Effector CD8-positive, alpha-beta T cell (primary cell): ENCODE measurements around the gene MYO1E.
"Not testable (repeated sequence)": the region's sequence is repeated elsewhere in the genome, so short reads cannot be mapped to it uniquely, and the experiment has no call there.

Experiments used
- DNase-seq: peaks from one replicate; lab custom pipeline; 2025; lab: John Stamatoyannopoulos, UW

Gene MYO1E

DNA sequence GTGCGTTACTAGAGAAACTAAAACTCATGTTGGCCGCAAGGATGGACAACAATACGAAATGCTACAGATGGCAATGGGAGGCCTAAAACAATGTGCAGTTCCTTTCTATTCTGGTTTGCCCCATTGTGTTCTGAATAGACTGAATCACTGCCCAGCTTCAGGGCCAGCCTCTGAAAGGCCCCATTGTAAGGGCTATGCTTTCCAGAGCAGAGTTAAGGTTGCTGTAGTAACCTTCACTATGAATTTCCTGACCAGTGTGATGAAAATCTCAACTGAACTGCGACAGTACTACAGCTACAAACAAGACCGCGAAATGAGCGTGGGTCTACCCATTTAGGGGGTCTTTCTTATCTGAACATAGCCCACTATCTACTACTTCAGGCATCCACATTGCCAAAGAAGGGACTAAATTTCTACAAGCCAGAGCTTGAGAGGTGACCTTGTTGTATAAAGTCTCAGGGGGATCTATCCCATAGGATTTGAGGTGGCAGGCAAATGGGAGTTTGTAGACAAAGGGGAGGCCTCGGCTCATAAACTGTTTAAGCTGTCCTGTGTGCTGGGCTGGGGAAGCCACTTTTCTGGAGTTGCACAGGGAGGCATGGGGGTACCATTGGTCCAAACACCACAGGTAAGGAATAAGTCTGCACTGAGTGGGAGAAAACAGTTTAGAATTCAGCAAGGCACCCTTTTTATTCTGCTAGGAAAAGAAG is 80.1 kb downstream of the MYO1E start:
- DNase-seq, result no peak

GRCh38 chr15:59291213-59291549 is 81.5 kb downstream of the MYO1E start:
- no peak for DNase-seq

GRCh38 chr15:59290295-59291212 is 82.1 kb downstream of the MYO1E start:
- DNase-seq, result no peak

GRCh38 chr15:59289574-59289973 is 83.1 kb downstream of the MYO1E start:
- no peak for DNase-seq

DNA sequence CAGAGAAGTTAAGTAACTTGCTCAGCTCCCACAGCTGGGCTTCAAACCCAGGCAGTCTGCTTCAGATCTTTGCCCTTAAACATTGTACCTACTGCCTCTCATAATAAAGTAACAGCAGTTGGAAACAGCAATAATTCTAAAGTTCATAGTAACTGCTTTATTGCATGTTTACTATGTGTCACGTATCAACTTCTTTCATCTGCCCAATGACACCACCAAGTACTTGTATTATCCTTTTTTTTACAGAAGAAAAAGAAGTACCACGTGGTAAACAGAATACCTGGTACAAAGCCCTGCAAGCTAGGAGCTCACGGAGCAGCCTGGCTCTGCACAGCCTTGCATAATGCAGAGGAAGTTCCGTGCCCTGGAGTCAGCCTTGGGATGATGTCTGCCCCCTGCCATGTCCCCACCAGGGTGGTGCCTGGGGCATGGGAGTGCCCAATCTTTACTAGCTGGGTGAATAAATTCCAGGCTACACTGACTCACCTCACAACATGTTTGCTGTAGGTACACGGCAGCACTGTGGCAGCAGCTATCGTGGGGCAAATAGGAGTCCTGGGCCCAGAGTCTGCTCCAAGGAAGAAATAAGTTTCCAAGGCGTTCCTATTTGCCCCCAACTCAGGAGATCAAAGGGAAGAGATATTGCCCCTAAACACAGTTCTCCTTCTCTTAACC is 88.8 kb downstream of the MYO1E start:
- no peak for DNase-seq

GRCh38 chr15:59282515-59283337 is 89.9 kb downstream of the MYO1E start:
- DNase-seq, result no peak

DNA sequence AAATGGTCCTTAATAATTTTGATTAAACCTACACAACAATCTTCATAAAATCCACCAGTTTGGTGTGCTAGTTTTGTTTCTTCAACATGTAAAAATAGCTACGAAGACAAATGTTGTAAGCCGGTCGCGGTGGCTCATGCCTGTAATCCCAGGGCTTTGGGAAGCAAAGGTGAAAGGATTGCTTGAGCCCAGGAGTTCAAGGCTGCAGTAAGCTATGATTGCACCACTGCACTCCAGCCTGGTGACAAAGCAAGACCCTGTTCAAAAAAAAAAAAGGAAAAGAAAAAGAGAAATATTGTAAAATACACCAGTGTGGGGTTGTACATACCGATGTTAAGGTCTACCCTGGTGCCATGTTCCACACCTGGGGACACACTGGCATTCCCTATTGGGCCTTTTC is 91.0 kb downstream of the MYO1E start:
- no peak for DNase-seq

GRCh38 chr15:59280855-59281254 is 91.8 kb downstream of the MYO1E start:
- no peak for DNase-seq

DNA sequence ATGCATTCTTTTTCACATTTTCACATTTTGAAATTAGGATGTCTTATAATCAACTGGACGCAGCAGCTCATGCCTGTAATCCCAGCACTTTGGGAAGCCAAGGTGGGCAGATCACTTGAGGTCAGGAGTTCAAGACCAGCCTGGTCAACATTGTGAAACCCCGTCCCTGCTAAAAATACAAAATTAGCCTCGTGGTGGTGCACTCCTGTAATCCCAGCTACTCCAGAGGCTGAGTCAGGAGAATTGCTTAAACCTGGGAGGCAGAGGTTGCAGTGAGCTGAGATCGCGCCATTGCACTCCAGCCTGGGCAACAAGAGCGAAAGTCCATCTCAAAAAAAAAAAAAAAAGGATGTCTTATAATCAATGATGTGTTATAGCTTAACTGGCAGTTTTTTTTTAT is 92.4 kb downstream of the MYO1E start:
- not testable (repeated sequence) for DNase-seq

DNA sequence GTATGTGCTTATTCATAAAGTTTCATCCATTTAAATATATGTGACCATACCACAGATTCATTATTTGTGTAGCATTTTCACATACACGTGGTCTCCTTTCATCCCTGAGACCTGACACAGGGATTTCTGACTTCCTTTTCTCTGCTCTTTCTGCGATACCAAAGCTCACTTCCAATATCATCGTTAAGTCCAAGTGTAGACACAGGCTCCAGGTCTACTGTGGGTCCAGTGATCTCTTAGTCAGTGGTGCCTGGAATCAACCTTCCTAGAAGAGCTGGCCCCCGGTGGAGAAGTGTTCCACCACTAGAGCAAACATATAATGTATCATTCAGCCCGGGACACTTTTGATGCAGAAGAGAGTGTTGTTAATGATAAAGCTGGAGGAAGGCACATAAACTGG is 93.6 kb downstream of the MYO1E start:
- no peak for DNase-seq

GRCh38 chr15:59278120-59278519 is 94.6 kb downstream of the MYO1E start:
- DNase-seq, result no peak

GRCh38 chr15:59276225-59277178 is 96.2 kb downstream of the MYO1E start:
- DNase-seq, result no peak

DNA sequence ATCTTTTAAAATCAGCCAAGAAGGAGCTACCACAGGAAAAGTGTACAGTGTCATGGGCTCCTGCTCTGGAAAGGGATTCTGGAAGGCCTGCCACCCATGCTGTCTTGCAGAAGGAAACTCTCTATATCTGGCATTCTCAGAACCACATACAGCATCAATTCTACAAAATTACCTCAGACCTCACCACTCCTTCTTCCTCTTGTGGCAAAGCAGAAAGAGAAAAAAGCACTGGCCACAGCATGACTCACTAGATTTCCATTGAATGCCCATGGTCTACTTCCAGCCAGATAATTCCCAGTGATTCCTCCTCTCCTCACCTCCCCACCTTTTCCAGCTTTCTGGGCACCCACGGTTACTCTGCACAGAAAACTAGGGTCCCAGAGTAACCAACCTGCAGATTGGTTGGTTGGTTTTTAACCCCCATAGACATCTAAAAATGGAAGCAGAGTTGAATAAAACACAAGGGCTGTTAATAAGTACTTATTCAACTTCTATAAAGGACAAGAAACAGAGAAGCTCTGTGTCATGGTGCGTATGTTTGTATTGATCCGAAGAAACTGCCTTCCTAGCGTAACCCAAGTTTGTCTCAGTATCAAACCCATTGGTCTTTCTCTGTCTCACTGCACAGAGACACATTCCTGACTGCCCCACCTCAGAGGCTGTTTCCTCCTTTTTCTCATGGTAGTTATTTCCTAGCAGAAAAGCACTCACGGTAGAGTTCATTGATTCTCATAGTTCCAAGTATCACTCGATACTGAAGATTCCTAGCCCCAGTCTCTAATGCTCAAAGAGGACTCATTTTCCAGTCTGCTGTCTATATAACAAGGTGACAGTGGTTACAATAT is 98.3 kb downstream of the MYO1E start:
- DNase-seq, result no peak

- no peak for DNase-seq
These were observed 99.4 kb downstream of the MYO1E start for GRCh38 chr15:59273234-59273633.

GRCh38 chr15:59271595-59272201 is 101.0 kb downstream of the MYO1E start:
- no peak for DNase-seq

GRCh38 chr15:59268852-59269407 is 103.7 kb downstream of the MYO1E start:
- no peak for DNase-seq

DNA sequence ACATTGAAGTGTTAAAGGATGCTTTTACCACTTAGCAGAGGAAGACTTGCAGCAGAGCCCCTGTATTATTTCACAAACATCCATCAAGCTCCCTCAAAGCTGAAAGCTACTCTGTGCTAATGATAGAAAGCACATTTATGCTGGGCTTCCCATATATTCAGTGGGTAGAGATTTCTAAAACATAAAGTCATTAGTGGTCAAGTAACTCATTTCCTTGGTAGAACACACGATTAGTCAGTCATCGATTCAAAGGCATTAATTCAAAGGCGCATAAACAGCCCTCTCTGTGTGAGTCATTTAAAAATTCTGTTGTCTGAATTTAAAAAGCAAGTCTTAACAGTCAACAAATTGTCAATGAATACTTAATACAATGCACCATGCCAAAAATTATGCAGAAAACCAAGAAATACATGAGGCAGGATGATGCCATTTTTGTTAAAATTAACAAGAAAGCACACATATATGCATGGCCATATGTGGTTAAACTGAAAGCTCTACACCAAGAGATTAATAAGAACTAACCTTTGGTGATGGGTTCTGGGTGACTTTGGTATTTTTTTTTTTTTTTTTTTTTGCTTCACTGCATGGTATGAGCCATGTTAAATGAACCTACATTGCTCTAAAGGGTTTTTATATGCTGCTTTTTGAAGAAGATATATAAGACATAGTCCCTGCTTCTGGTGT is 104.4 kb downstream of the MYO1E start:
- no peak for DNase-seq

DNA sequence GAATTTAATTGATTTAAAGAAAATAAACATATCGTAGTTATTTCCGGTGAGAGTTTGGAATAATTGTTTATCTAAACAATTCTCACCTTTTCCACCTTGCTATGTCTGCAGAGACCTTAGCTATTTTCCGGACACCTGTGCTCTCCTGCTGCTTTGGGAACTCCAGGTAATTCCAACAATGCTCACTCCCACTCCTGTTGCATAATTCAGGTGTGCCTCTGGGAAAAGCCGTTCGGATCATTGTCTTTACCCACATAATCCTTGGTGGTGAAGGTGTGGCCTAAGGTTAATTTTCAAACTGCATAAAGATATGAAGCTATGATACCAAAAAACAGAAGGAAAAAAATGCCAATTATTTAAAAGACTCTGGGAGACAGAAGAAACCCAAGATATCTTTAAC is 106.6 kb downstream of the MYO1E start:
- no peak for DNase-seq
